HCT116 (cell line): Measurements from ENCODE around the gene ITGBL1.

Experiments used
- TCF7L2 ChIP-seq: IDR thresholded peaks from 2 replicates; pipeline ENCODE4 v1.7.0; 2011; ENCODE audit warnings: borderline replicate concordance, inconsistent platforms; ENCODE audit not compliant: insufficient read depth, insufficient read length; ENCODE audit errors: extremely low read depth
- ZBTB33 ChIP-seq: IDR thresholded peaks from 2 replicates; pipeline ENCODE4 v1.6.1; 2011; ENCODE audit warnings: mild to moderate bottlenecking, low read length, moderate library complexity; ENCODE audit not compliant: insufficient replicate concordance; ENCODE audit errors: extremely low read depth

- TF ChIP-seq TCF7L2 (no peak), ZBTB33 (no peak)
These were observed 131.9 kb downstream of the ITGBL1 start for GRCh38 chr13:101584331-101584730.
